Peyer's patch (tissue), 4 donors: ENCODE measurements around the gene FOXP2.

Experiments used
- POLR2A ChIP-seq, 2 donors: fragments of 450-650 bp; IDR thresholded peaks; one replicate each; pipeline ENCODE4 v1.5.1; 2017; ENCODE audit warnings: antibody characterized with exemption in 2 of 2, mild to moderate bottlenecking in 2 of 2, moderate library complexity in 2 of 2
- TF ChIP-seq, protein P1 (sequence below), 6 experiments: fragments of 450-650 bp in 4 of 6; fragments of 200-600 bp in 2 of 6; sonication (generic) in 1 of 6; IDR thresholded peaks; one replicate each; pipeline ENCODE4 v1.5.1; 2017 to 2019; ENCODE audit warnings: antibody characterized with exemption in 6 of 6, mild to moderate bottlenecking in 3 of 6, moderate library complexity in 1 of 6

- no peak for TF ChIP-seq POLR2A (IDR thresholded peaks at IDR 0.05)
- TF ChIP-seq, protein P1, sequence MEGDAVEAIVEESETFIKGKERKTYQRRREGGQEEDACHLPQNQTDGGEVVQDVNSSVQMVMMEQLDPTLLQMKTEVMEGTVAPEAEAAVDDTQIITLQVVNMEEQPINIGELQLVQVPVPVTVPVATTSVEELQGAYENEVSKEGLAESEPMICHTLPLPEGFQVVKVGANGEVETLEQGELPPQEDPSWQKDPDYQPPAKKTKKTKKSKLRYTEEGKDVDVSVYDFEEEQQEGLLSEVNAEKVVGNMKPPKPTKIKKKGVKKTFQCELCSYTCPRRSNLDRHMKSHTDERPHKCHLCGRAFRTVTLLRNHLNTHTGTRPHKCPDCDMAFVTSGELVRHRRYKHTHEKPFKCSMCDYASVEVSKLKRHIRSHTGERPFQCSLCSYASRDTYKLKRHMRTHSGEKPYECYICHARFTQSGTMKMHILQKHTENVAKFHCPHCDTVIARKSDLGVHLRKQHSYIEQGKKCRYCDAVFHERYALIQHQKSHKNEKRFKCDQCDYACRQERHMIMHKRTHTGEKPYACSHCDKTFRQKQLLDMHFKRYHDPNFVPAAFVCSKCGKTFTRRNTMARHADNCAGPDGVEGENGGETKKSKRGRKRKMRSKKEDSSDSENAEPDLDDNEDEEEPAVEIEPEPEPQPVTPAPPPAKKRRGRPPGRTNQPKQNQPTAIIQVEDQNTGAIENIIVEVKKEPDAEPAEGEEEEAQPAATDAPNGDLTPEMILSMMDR (IDR thresholded peaks at IDR 0.05): no peak
Measured at GRCh38 chr7:114660126-114660486, 245.5 kb downstream of the FOXP2 start.
